Spleen (tissue), 11 donors: ENCODE measurements around the gene KRT40. TPM values are rescaled to one million over a fixed set of nuclear protein-coding genes. Genes with fewer than 3 reads are reported as not detected.

Source experiments
- DNase-seq: peaks from one replicate; pipeline ENCODE4 v3.0.0-alpha.2; 2020
- H3K27ac ChIP-seq, 8 donors: fragments of 200-600 bp; sonication (generic) in 7 of 8; 1 replicate in 4 of 8; 2 replicates in 4 of 8; pipeline versions ENCODE4 v1.5.0 to v1.8.0; 2016 to 2021; ENCODE audit warnings: inconsistent platforms in 4 of 8, mild to moderate bottlenecking in 4 of 8, moderate library complexity in 1 of 8
- H3K27me3 ChIP-seq, 7 donors: fragments of 200-600 bp; sonication (generic) in 6 of 7; replicated peaks in 1 of 7; 1 replicate in 4 of 7; 2 replicates in 3 of 7; pipeline versions ENCODE4 v1.5.0 to v1.8.0; 2016 to 2021; ENCODE audit warnings: inconsistent platforms in 3 of 7, mild to moderate bottlenecking in 1 of 7
- H3K36me3 ChIP-seq, 6 donors: fragments of 200-600 bp; sonication (generic) in 5 of 6; 1 replicate in 4 of 6; 2 replicates in 2 of 6; pipeline versions ENCODE4 v1.5.0 to v1.8.0; 2016 to 2021; ENCODE audit warnings: inconsistent platforms in 2 of 6
- H3K4me1 ChIP-seq, 6 donors: fragments of 200-600 bp; sonication (generic) in 5 of 6; 1 replicate in 3 of 6; 2 replicates in 3 of 6; pipeline versions ENCODE4 v1.5.0 to v1.8.0; 2016 to 2021; ENCODE audit warnings: inconsistent platforms in 3 of 6
- H3K4me3 ChIP-seq, 8 donors: fragments of 200-600 bp; sonication (generic) in 7 of 8; 1 replicate in 4 of 8; 2 replicates in 4 of 8; pipeline versions ENCODE4 v1.5.0 to v1.8.0; 2016 to 2021; ENCODE audit warnings: inconsistent platforms in 4 of 8, mild to moderate bottlenecking in 4 of 8, moderate library complexity in 2 of 8
- H3K9me3 ChIP-seq, 8 donors: fragments of 200-600 bp; sonication (generic) in 7 of 8; 1 replicate in 4 of 8; 2 replicates in 4 of 8; pipeline versions ENCODE4 v1.5.0 to v1.8.0; 2016 to 2021; ENCODE audit warnings: inconsistent platforms in 4 of 8
- POLR2A ChIP-seq, 3 donors: fragments of 450-650 bp; IDR thresholded peaks; one replicate each; pipeline ENCODE4 v1.5.1; 2017; ENCODE audit warnings: antibody characterized with exemption in 3 of 3, mild to moderate bottlenecking in 1 of 3
- POLR2AphosphoS5 ChIP-seq, 3 donors: sonication (generic); formaldehyde crosslinking; IDR thresholded peaks; one replicate each; pipeline ENCODE4 v1.5.1; 2017; ENCODE audit warnings: antibody characterized with exemption in 3 of 3
- WGBS, 5 donors: extraction: QIAGEN DNeasy Blood & Tissue Kit in 3 of 5; methylation state at CpG; one replicate each; pipeline versions ENCODE4 v1.1.5 to v1.1.7; 2013 to 2018; 5-methylcytosine and 5-hydroxymethylcytosine counted together
- intact Hi-C: fragments of 100-400 bp; cut with DNase I; formaldehyde crosslinking; loops from one replicate; pipeline ENCODE4 v1.15.0; 2023; ENCODE audit warnings: low total_unique reads
- polyA plus RNA-seq, 3 donors: library from polyadenylated mRNA; stranded (reverse); fragments of 200-250 nt; gene quantifications; one replicate each; pipeline ENCODE4 v1.2.1, GENCODE V29; 2013
- total RNA-seq, 7 donors: library from RNA; depleted of rRNA in 3 of 7; stranded (reverse); fragments of >200 nt in 3 of 7; fragmentation: NEBNext Ultra II Directional in 4 of 7; extraction: Animal tissue kit (Norgen Biotek cat#: 25700) in 4 of 7; gene quantifications; one replicate each; pipeline versions ENCODE4 v1.1.0 to v1.2.1, GENCODE V29; 2016 to 2021
- TF ChIP-seq, protein P1 (sequence below), 11 experiments: fragments of 200-600 bp in 7 of 11; fragments of 450-650 bp in 4 of 11; sonication (generic) in 4 of 11; IDR thresholded peaks in 8 of 11; conservative IDR thresholded peaks in 3 of 11; 1 replicate in 7 of 11; 2 replicates in 4 of 11; pipeline versions ENCODE4 v1.4.0 to v1.8.0; 2016 to 2021; ENCODE audit warnings: antibody characterized with exemption in 11 of 11, inconsistent platforms in 4 of 11, mild to moderate bottlenecking in 1 of 11
- donor health status: healthy with polysubstance abuse.
- donor health status: DM: no; HTN: no; CAD: no; lungs with moderate emphysema.
- donor health status: DM: no; HTN: no; CAD: no.
- donor health status: Bipolar disorder and iron deficiency.
- donor health status: healthy.
- donor health status: DM: no; HTN: no; CAD: no.
- donor health status: DM: yes; HTN: yes; CAD: no.

KRT40 gene
- total and polyA plus RNA-seq, 10 donors: not detected

- no peak overlapping the region for H3K27ac ChIP-seq
- no peak for DNase-seq
- H3K9me3 ChIP-seq: peaks cover 0 to 3% (median 0%) of the 10 kb centered on the region in 8 donors
- peaks cover 0 to 45% (median 0%) of the 10 kb centered on the region in 7 donors for H3K27me3 ChIP-seq
- 90 to 94% (median 92%) methylated on average over 2 of the region's 2 CpGs for WGBS, 5 donors
- H3K4me1 ChIP-seq: no peaks in the 10 kb centered on the region
- intact Hi-C loops: no loop called here
- H3K36me3 ChIP-seq: no peaks in the 10 kb centered on the region
- no peak overlapping the region for H3K4me3 ChIP-seq
- no peak for TF ChIP-seq POLR2AphosphoS5 (IDR thresholded peaks at IDR 0.05)
- TF ChIP-seq, protein P1, sequence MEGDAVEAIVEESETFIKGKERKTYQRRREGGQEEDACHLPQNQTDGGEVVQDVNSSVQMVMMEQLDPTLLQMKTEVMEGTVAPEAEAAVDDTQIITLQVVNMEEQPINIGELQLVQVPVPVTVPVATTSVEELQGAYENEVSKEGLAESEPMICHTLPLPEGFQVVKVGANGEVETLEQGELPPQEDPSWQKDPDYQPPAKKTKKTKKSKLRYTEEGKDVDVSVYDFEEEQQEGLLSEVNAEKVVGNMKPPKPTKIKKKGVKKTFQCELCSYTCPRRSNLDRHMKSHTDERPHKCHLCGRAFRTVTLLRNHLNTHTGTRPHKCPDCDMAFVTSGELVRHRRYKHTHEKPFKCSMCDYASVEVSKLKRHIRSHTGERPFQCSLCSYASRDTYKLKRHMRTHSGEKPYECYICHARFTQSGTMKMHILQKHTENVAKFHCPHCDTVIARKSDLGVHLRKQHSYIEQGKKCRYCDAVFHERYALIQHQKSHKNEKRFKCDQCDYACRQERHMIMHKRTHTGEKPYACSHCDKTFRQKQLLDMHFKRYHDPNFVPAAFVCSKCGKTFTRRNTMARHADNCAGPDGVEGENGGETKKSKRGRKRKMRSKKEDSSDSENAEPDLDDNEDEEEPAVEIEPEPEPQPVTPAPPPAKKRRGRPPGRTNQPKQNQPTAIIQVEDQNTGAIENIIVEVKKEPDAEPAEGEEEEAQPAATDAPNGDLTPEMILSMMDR (IDR thresholded peaks at IDR 0.05 in 8 of 11, conservative IDR thresholded peaks at IDR 0.05 in 3 of 11): no peak
- no peak for TF ChIP-seq POLR2A (IDR thresholded peaks at IDR 0.05)
Measured at GRCh38 chr17:40993084-40993483, 9.0 kb upstream of the KRT40 start.

- intact Hi-C loops: no loop called here
- TF ChIP-seq POLR2A (IDR thresholded peaks at IDR 0.05): no peak
- TF ChIP-seq POLR2AphosphoS5 (IDR thresholded peaks at IDR 0.05): no peak
- TF ChIP-seq, protein P1 (IDR thresholded peaks at IDR 0.05 in 8 of 11, conservative IDR thresholded peaks at IDR 0.05 in 3 of 11): no peak
- Histone ChIP-seq H3K27ac (no peak overlapping the region), H3K4me3 (no peak overlapping the region), H3K4me1 (peaks cover 0 to under 1% (median 0%) of the 10 kb centered on the region in 6 donors), H3K36me3 (no peaks in the 10 kb centered on the region), H3K9me3 (peaks cover 0 to 3% (median 0%) of the 10 kb centered on the region in 8 donors), H3K27me3 (peaks cover 0 to 45% (median 0%) of the 10 kb centered on the region in 7 donors)
- WGBS, 5 donors: 87 to 94% (median 91%) methylated on average over 3 of the region's 3 CpGs
- no peak for DNase-seq
Measured at GRCh38 chr17:40992666-40993065, 8.5 kb upstream of the KRT40 start.

GRCh38 chr17:40986920-40987319, 2.8 kb upstream of the KRT40 start:
- Histone ChIP-seq H3K4me3 (no peak overlapping the region), H3K36me3 (no peaks in the 10 kb centered on the region), H3K27ac (no peak overlapping the region), H3K4me1 (peaks cover 0 to 6% (median 0%) of the 10 kb centered on the region in 6 donors), H3K9me3 (peaks cover 0 to 3% (median 0%) of the 10 kb centered on the region in 8 donors), H3K27me3 (peaks cover 0 to 26% (median 0%) of the 10 kb centered on the region in 7 donors)
- DNase-seq: no peak
- intact Hi-C loops: no loop called here
- no peak for TF ChIP-seq POLR2AphosphoS5 (IDR thresholded peaks at IDR 0.05)
- no peak for TF ChIP-seq POLR2A (IDR thresholded peaks at IDR 0.05)
- TF ChIP-seq, protein P1 (IDR thresholded peaks at IDR 0.05 in 8 of 11, conservative IDR thresholded peaks at IDR 0.05 in 3 of 11): no peak
- 53 to 71% (median 63%) methylated on average over 8 of the region's 8 CpGs for WGBS, 5 donors

- no peak overlapping the region for H3K27ac ChIP-seq
- H3K27me3 ChIP-seq: peaks cover 0 to 27% (median 0%) of the 10 kb centered on the region in 7 donors
- H3K9me3 ChIP-seq: no peaks in the 10 kb centered on the region
- TF ChIP-seq, protein P1 (IDR thresholded peaks at IDR 0.05 in 8 of 11, conservative IDR thresholded peaks at IDR 0.05 in 3 of 11): no peak
- TF ChIP-seq POLR2AphosphoS5 (IDR thresholded peaks at IDR 0.05): no peak
- TF ChIP-seq POLR2A (IDR thresholded peaks at IDR 0.05): no peak
- DNase-seq: no peak
- no peak overlapping the region for H3K4me3 ChIP-seq
- no peaks in the 10 kb centered on the region for H3K36me3 ChIP-seq
- no peaks in the 10 kb centered on the region for H3K4me1 ChIP-seq
- 56 to 70% (median 63%) methylated on average over 5 of the region's 5 CpGs for WGBS, 5 donors
- intact Hi-C loops: no loop called here
Measured at GRCh38 chr17:40981115-40981514, 3.0 kb downstream of the KRT40 start.
